Neutrophil (primary cell): ENCODE measurements around the gene CORO6.

ENCODE experiments used
- H3K27ac ChIP-seq: fragments of 200-600 bp; sonication (generic); 2 replicates; pipeline ENCODE4 v1.5.1; 2016; ENCODE audit warnings: mild to moderate bottlenecking, moderate library complexity
- H3K27me3 ChIP-seq: fragments of 200-600 bp; sonication (generic); 2 replicates; pipeline ENCODE4 v1.6.0; 2016; ENCODE audit warnings: mild to moderate bottlenecking
- H3K36me3 ChIP-seq: fragments of 200-600 bp; sonication (generic); 2 replicates; pipeline ENCODE4 v1.5.1; 2017
- H3K4me1 ChIP-seq, 2 experiments: fragments of 200-600 bp in 1 of 2; sonication (generic) in 1 of 2; 1 replicate in 1 of 2; 2 replicates in 1 of 2; pipeline versions ENCODE4 v1.5.1 to v1.6.1; 2013 to 2016; ENCODE audit warnings: low read depth in 1 of 2, low read length in 1 of 2, mild to moderate bottlenecking in 1 of 2, moderate library complexity in 1 of 2; ENCODE audit not compliant: control insufficient read depth in 1 of 2, insufficient read depth in 1 of 2
- H3K4me3 ChIP-seq, 2 experiments: fragments of 200-600 bp in 1 of 2; sonication (generic) in 1 of 2; 1 replicate in 1 of 2; 2 replicates in 1 of 2; pipeline ENCODE4 v1.5.1; 2013 to 2016; ENCODE audit warnings: low read depth in 1 of 2, low read length in 1 of 2, mild to moderate bottlenecking in 1 of 2, moderate library complexity in 1 of 2
- H3K9me3 ChIP-seq: fragments of 200-600 bp; sonication (generic); 2 replicates; pipeline ENCODE4 v1.5.1; 2016
- CTCF ChIP-seq: fragments of 200-600 bp; sonication (generic); IDR thresholded peaks from 2 replicates; pipeline ENCODE4 v1.5.1; 2016; ENCODE audit warnings: antibody characterized with exemption

CORO6 gene

GRCh38 chr17:29566473-29567303 is 56.0 kb downstream of the CORO6 start, which contains the start of gene ABHD15:
Gene ABHD15, minus strand, starts transcription at chr17:29567037. Its CDS starts 71 bp downstream, at chr17:29566966.
- H3K36me3 ChIP-seq, result no peaks in the 10 kb centered on the region
- H3K4me1 ChIP-seq, result peaks cover 35 to 38% of the 10 kb centered on the region in 2 experiments
- H3K4me3 ChIP-seq, result peak within 1 kb of the TSS; percentile 72 to 73
- no peak within 1 kb of the TSS for H3K27ac ChIP-seq
- H3K9me3 ChIP-seq, result no peaks in the 10 kb centered on the region
- H3K27me3 ChIP-seq, result peaks cover 59% of the 10 kb centered on the region
- TF ChIP-seq CTCF, result no peak

GRCh38 chr17:29565643-29566472 is 56.9 kb downstream of the CORO6 start:
- TF ChIP-seq CTCF, result no peak
- Histone ChIP-seq H3K9me3 (no peaks in the 10 kb centered on the region), H3K27me3 (peaks cover 63% of the 10 kb centered on the region), H3K36me3 (no peaks in the 10 kb centered on the region), H3K27ac (no peak overlapping the region), H3K4me1 (peaks cover 35 to 38% of the 10 kb centered on the region in 2 experiments), H3K4me3 (peak overlapping the region; percentile 72 to 73)
